H9 (cell line): ENCODE measurements around the gene ATPAF1. TPM values are rescaled to one million over a fixed set of nuclear protein-coding genes. Genes with fewer than 3 reads are reported as not detected.

Experiments used
- DNase-seq: peaks from one replicate; pipeline ENCODE4 v3.0.0-alpha.2; 2017
- H2AFZ ChIP-seq: one replicate; pipeline ENCODE4 v1.6.1; 2013; ENCODE audit warnings: mild to moderate bottlenecking, low read length, control low read depth, moderate library complexity
- H2AK5ac ChIP-seq: 2 replicates; pipeline ENCODE4 v1.6.1; 2013; ENCODE audit warnings: low read length, control low read depth, mixed read lengths; ENCODE audit not compliant: insufficient read length
- H2BK120ac ChIP-seq: one replicate; pipeline ENCODE4 v1.6.1; 2013; ENCODE audit warnings: low read depth, mild to moderate bottlenecking, low read length, control low read depth, inconsistent platforms; ENCODE audit not compliant: poor library complexity, severe bottlenecking
- H2BK12ac ChIP-seq: 2 replicates; pipeline ENCODE4 v1.6.1; 2013; ENCODE audit warnings: low read length, control low read depth, mixed read lengths, low read depth; ENCODE audit not compliant: insufficient read length
- H2BK15ac ChIP-seq: 2 replicates; pipeline ENCODE4 v1.6.1; 2013; ENCODE audit warnings: low read depth, low read length, control low read depth
- H2BK20ac ChIP-seq: one replicate; pipeline ENCODE4 v1.6.1; 2013; ENCODE audit warnings: low read depth, mild to moderate bottlenecking, low read length, control low read depth, inconsistent platforms; ENCODE audit not compliant: poor library complexity, severe bottlenecking
- H2BK5ac ChIP-seq: 2 replicates; pipeline ENCODE4 v1.6.1; 2013; ENCODE audit warnings: low read length, control low read depth, mixed read lengths; ENCODE audit not compliant: insufficient read length
- H3K14ac ChIP-seq: 2 replicates; pipeline ENCODE4 v1.6.1; 2013; ENCODE audit warnings: low read length, control low read depth; ENCODE audit not compliant: insufficient read depth
- H3K18ac ChIP-seq: 2 replicates; pipeline ENCODE4 v1.6.1; 2013; ENCODE audit warnings: low read depth, mild to moderate bottlenecking, mixed read lengths, low read length, control low read depth; ENCODE audit not compliant: insufficient read length
- H3K23ac ChIP-seq: 2 replicates; pipeline ENCODE4 v1.6.1; 2013; ENCODE audit warnings: low read length, control low read depth, mixed read lengths, low read depth; ENCODE audit not compliant: insufficient read length
- H3K23me2 ChIP-seq: 2 replicates; pipeline ENCODE4 v1.6.1; 2013; ENCODE audit warnings: low read depth, mild to moderate bottlenecking, mixed read lengths, low read length, control low read depth; ENCODE audit not compliant: insufficient read length, poor library complexity, severe bottlenecking
- H3K27ac ChIP-seq: 2 replicates; pipeline ENCODE4 v1.5.1; 2013; ENCODE audit warnings: low read length, control low read depth, mixed read lengths, low read depth; ENCODE audit not compliant: insufficient read length
- H3K27me3 ChIP-seq: 2 replicates; pipeline ENCODE4 v1.6.1; 2013; ENCODE audit warnings: low read length, control low read depth, inconsistent platforms; ENCODE audit not compliant: insufficient read depth
- H3K4ac ChIP-seq: 2 replicates; pipeline ENCODE4 v1.6.1; 2013; ENCODE audit warnings: low read depth, mild to moderate bottlenecking, control low read depth, inconsistent platforms, low read length, moderate library complexity
- H3K4me1 ChIP-seq: 2 replicates; pipeline ENCODE4 v1.6.1; 2013; ENCODE audit warnings: low read length, control low read depth, inconsistent platforms; ENCODE audit not compliant: insufficient read depth
- H3K4me2 ChIP-seq: 2 replicates; pipeline ENCODE4 v1.6.1; 2013; ENCODE audit warnings: low read length, control low read depth, mixed read lengths; ENCODE audit not compliant: insufficient read length, insufficient read depth
- H3K56ac ChIP-seq: 2 replicates; pipeline ENCODE4 v1.6.1; 2013; ENCODE audit warnings: low read depth, mild to moderate bottlenecking, mixed read lengths, low read length, control low read depth; ENCODE audit not compliant: insufficient read length
- H3K79me1 ChIP-seq: 2 replicates; pipeline ENCODE4 v1.6.1; 2013; ENCODE audit warnings: low read depth, mild to moderate bottlenecking, moderate library complexity, low read length, control low read depth, inconsistent platforms; ENCODE audit not compliant: insufficient read depth, poor library complexity, severe bottlenecking
- H3K79me2 ChIP-seq: 2 replicates; pipeline ENCODE4 v1.6.1; 2013; ENCODE audit warnings: low read length, control low read depth, inconsistent platforms; ENCODE audit not compliant: insufficient read depth
- H3K9ac ChIP-seq: 2 replicates; pipeline ENCODE4 v1.6.1; 2013; ENCODE audit warnings: low read length, control low read depth, mixed read lengths; ENCODE audit not compliant: insufficient read length; ENCODE audit errors: extremely low read depth
- H3K9me3 ChIP-seq: one replicate; pipeline ENCODE4 v1.6.1; 2013; ENCODE audit warnings: low read depth, low read length, inconsistent platforms; ENCODE audit not compliant: control insufficient read depth
- H3T11ph ChIP-seq: one replicate; pipeline ENCODE4 v1.6.1; 2013; ENCODE audit warnings: mild to moderate bottlenecking, low read length, control low read depth, inconsistent platforms
- H4K20me1 ChIP-seq: one replicate; pipeline ENCODE4 v1.6.1; 2013; ENCODE audit not compliant: control insufficient read depth, insufficient read length, insufficient read depth
- H4K5ac ChIP-seq: 2 replicates; pipeline ENCODE4 v1.6.1; 2013; ENCODE audit warnings: low read depth, mild to moderate bottlenecking, mixed read lengths, low read length, control low read depth; ENCODE audit not compliant: insufficient read length
- H4K8ac ChIP-seq: replicated peaks from 2 replicates; pipeline ENCODE4 v1.6.1; 2013; ENCODE audit warnings: low read length, control low read depth, mixed read lengths, low read depth; ENCODE audit not compliant: insufficient read length
- H4K91ac ChIP-seq: 2 replicates; pipeline ENCODE4 v1.6.1; 2013; ENCODE audit warnings: low read depth, mild to moderate bottlenecking, moderate library complexity, mixed read lengths, low read length, control low read depth; ENCODE audit not compliant: insufficient read length
- H3K27ac Mint-ChIP-seq, 3 experiments: 2 replicates in 2 of 3; 3 replicates in 1 of 3; pipeline ENCODE4 v1.8.0; 2020 to 2021; ENCODE audit warnings: mixed read lengths in 3 of 3, mild to moderate bottlenecking in 1 of 3, moderate library complexity in 1 of 3
- H3K27me3 Mint-ChIP-seq: 2 replicates; pipeline ENCODE4 v1.8.0; 2021; ENCODE audit warnings: low read depth, mild to moderate bottlenecking, moderate library complexity, mixed read lengths
- H3K36me3 Mint-ChIP-seq, 3 experiments: 2 replicates in 2 of 3; 3 replicates in 1 of 3; pipeline ENCODE4 v1.8.0; 2020 to 2021; ENCODE audit warnings: low read depth in 3 of 3, mixed read lengths in 3 of 3; ENCODE audit not compliant: insufficient read depth in 1 of 3
- H3K4me1 Mint-ChIP-seq, 2 experiments: 2 replicates each; pipeline ENCODE4 v1.8.0; 2020; ENCODE audit warnings: mixed read lengths in 2 of 2
- H3K4me3 Mint-ChIP-seq, 2 experiments: 2 replicates in 1 of 2; 3 replicates in 1 of 2; pipeline ENCODE4 v1.8.0; 2020 to 2021; ENCODE audit warnings: mild to moderate bottlenecking in 2 of 2, mixed read lengths in 2 of 2, moderate library complexity in 1 of 2
- H3K9me3 Mint-ChIP-seq, 2 experiments: 2 replicates in 1 of 2; 3 replicates in 1 of 2; pipeline ENCODE4 v1.8.0; 2020; ENCODE audit warnings: mild to moderate bottlenecking in 2 of 2, mixed read lengths in 2 of 2, moderate library complexity in 1 of 2
- CTCF ChIP-seq: fragments of 200-600 bp; sonication (generic); conservative IDR thresholded peaks from 3 replicates; pipeline ENCODE4 v1.8.0; 2021; ENCODE audit warnings: antibody characterized with exemption, mild to moderate bottlenecking
- WGBS: extraction: QIAGEN DNeasy Blood & Tissue Kit; methylation state at CpG from one replicate; pipeline ENCODE4 v1.1.7; 2013; ENCODE audit warnings: missing lambda C conversion rate, low lambda C conversion rate, mixed read lengths; ENCODE audit not compliant: insufficient read length; ENCODE audit errors: extremely low coverage; 5-methylcytosine and 5-hydroxymethylcytosine counted together
- total RNA-seq: library from RNA; stranded (reverse); gene quantifications from 2 replicates; pipeline ENCODE4 v1.2.1, GENCODE V29; 2021

Gene ATPAF1
- total RNA-seq, 1 experiment from 2014 or later = 57.3 TPM

GRCh38 chr1:46649764-46650163, 18.4 kb downstream of the ATPAF1 start:
- Histone ChIP-seq H2BK20ac (no peak overlapping the region), H3K9ac (no peak overlapping the region), H3K4me2 (no peak overlapping the region), H3K56ac (no peak overlapping the region), H3K23ac (no peak overlapping the region), H4K20me1 (no peaks in the 10 kb centered on the region), H3K9me3 (no peaks in the 10 kb centered on the region), H3K27ac (no peak overlapping the region), H3K79me1 (no peaks in the 10 kb centered on the region), H4K8ac (no peak overlapping the region), H3K79me2 (no peaks in the 10 kb centered on the region), H3K18ac (no peak overlapping the region), H4K5ac (no peak overlapping the region), H3T11ph (no peak overlapping the region), H3K27me3 (no peaks in the 10 kb centered on the region), H2AFZ (no peak overlapping the region), H2AK5ac (no peak overlapping the region), H2BK120ac (no peak overlapping the region), H3K4ac (no peak overlapping the region), H2BK12ac (no peak overlapping the region), H3K4me1 (no peaks in the 10 kb centered on the region), H4K91ac (no peak overlapping the region), H3K14ac (no peak overlapping the region), H2BK5ac (no peak overlapping the region), H2BK15ac (no peak overlapping the region), H3K23me2 (no peaks in the 10 kb centered on the region)
- Mint-ChIP-seq H3K9me3 (peaks cover 3 to 10% of the 10 kb centered on the region in 2 experiments; a peak in 3 of 5 replicates), H3K4me1 (no peaks in the 10 kb centered on the region), H3K36me3 (peaks cover 30 to 65% (median 52%) of the 10 kb centered on the region in 3 experiments), H3K27me3 (no peaks in the 10 kb centered on the region), H3K27ac (no peak overlapping the region), H3K4me3 (no peak overlapping the region)
- no CpG with 5 or more reads among the region's 2 CpGs for WGBS
- DNase-seq = no peak
- TF ChIP-seq CTCF = no peak
